NB4 (cell line): ENCODE measurements around the gene ABCA4.

Source experiments
- DNase-seq: peaks from one replicate; pipeline ENCODE4 v3.0.0; 2010; ENCODE audit warnings: low read depth
- H3K4me3 ChIP-seq: one replicate; pipeline ENCODE4 v1.5.1; 2011; ENCODE audit warnings: mild to moderate bottlenecking, low read depth, low read length, moderate library complexity
- CTCF ChIP-seq: IDR thresholded peaks from one replicate; pipeline ENCODE4 v1.5.1; 2012; ENCODE audit warnings: low read depth, low read length
- MAX ChIP-seq: IDR thresholded peaks from 2 replicates; pipeline ENCODE4 v1.6.1; 2011; ENCODE audit warnings: low read depth, low read length
- MYC ChIP-seq: IDR thresholded peaks from 2 replicates; pipeline ENCODE4 v1.6.1; 2011; ENCODE audit warnings: low read depth, low read length
- POLR2A ChIP-seq: IDR thresholded peaks from 2 replicates; pipeline ENCODE4 v1.6.1; 2011; ENCODE audit warnings: mild to moderate bottlenecking; ENCODE audit not compliant: insufficient read length; ENCODE audit errors: extremely low read depth

The ABCA4 gene

GRCh38 chr1:94070865-94071264 lies 50.1 kb downstream of the ABCA4 start:
- no peak for DNase-seq
- H3K4me3 ChIP-seq: no peak overlapping the region
- TF ChIP-seq MYC (no peak), MAX (no peak), POLR2A (no peak), CTCF (no peak)

- H3K4me3 ChIP-seq: no peak overlapping the region
- TF ChIP-seq POLR2A: no peak
- no peak for TF ChIP-seq MYC
- no peak for TF ChIP-seq CTCF
- TF ChIP-seq MAX: no peak
- DNase-seq: no peak
These were observed 51.0 kb downstream of the ABCA4 start for GRCh38 chr1:94069919-94070285.

GRCh38 chr1:94068999-94069918 lies 51.7 kb downstream of the ABCA4 start:
- no peak for TF ChIP-seq CTCF
- no peak for TF ChIP-seq MAX
- TF ChIP-seq MYC: no peak
- no peak for TF ChIP-seq POLR2A
- H3K4me3 ChIP-seq: no peak overlapping the region
- no peak for DNase-seq

GRCh38 chr1:94068096-94068998 lies 52.6 kb downstream of the ABCA4 start:
- H3K4me3 ChIP-seq: no peak overlapping the region
- no peak for DNase-seq
- TF ChIP-seq MYC (no peak), MAX (no peak), CTCF (no peak), POLR2A (no peak)

GRCh38 chr1:94067196-94067595 lies 53.8 kb downstream of the ABCA4 start:
- H3K4me3 ChIP-seq: no peak overlapping the region
- TF ChIP-seq CTCF: no peak
- TF ChIP-seq MYC: no peak
- no peak for TF ChIP-seq MAX
- TF ChIP-seq POLR2A: no peak
- no peak for DNase-seq
